Measurements from ENCODE around the gene IGF1.

IGF1 gene

GRCh38 chr12:102421802-102422583 is 58.4 kb downstream of the IGF1 start:
- H3K4me3 ChIP-seq (ENCODE audit: low read depth, low read length): no peak overlapping the region
- TF ChIP-seq, protein P1, sequence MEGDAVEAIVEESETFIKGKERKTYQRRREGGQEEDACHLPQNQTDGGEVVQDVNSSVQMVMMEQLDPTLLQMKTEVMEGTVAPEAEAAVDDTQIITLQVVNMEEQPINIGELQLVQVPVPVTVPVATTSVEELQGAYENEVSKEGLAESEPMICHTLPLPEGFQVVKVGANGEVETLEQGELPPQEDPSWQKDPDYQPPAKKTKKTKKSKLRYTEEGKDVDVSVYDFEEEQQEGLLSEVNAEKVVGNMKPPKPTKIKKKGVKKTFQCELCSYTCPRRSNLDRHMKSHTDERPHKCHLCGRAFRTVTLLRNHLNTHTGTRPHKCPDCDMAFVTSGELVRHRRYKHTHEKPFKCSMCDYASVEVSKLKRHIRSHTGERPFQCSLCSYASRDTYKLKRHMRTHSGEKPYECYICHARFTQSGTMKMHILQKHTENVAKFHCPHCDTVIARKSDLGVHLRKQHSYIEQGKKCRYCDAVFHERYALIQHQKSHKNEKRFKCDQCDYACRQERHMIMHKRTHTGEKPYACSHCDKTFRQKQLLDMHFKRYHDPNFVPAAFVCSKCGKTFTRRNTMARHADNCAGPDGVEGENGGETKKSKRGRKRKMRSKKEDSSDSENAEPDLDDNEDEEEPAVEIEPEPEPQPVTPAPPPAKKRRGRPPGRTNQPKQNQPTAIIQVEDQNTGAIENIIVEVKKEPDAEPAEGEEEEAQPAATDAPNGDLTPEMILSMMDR (IDR thresholded peaks at IDR 0.05; ENCODE audit: low read depth, low read length, missing control alignments): no peak
- no peak for DNase-seq
- no peak overlapping the region for H3K27ac ChIP-seq
- in situ Hi-C loops (cut with HindIII; ENCODE audit: low pct_ligation_motif_present, low sequenced_read_pairs): no loop called here
- H3K27me3 ChIP-seq (replicated peaks): no peaks in the 10 kb centered on the region
- no peaks in the 10 kb centered on the region for H3K36me3 ChIP-seq (replicated peaks)

GRCh38 chr12:102419094-102419764 is 61.1 kb downstream of the IGF1 start:
- H3K27ac ChIP-seq: no peak overlapping the region

DNA sequence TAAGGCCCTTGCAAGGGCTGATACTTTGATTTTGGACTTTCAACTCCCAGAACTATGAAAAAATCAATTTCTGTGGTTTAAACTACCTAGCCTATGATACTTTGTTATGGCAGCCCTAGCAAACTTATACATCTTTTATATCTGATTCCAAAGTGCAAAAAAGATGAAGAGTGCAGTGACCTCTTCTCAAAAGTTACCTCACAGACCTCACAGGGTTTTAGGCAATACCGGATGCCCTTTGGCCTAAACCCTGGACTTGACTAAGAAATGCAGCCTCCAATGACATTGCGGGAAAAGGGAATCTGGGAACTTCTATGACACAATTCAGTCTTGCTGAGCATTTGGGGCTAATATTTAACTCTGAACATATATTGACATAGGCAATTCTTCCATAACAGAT is 63.3 kb downstream of the IGF1 start:
- Histone ChIP-seq H3K4me3 (ENCODE audit: low read depth, low read length) (no peak overlapping the region), H3K27ac (no peak overlapping the region), H3K27me3 (replicated peaks) (no peaks in the 10 kb centered on the region), H3K36me3 (replicated peaks) (no peaks in the 10 kb centered on the region)
- DNase-seq: no peak
- in situ Hi-C loops (cut with HindIII; ENCODE audit: low pct_ligation_motif_present, low sequenced_read_pairs): no loop called here
- TF ChIP-seq, protein P1 (IDR thresholded peaks at IDR 0.05; ENCODE audit: low read depth, low read length, missing control alignments): no peak

More at GRCh38 chr12:102419094-102419764, 61.1 kb downstream of the IGF1 start:
- TF ChIP-seq, protein P1 (IDR thresholded peaks at IDR 0.05; ENCODE audit: low read depth, low read length, missing control alignments): no peak
- no peaks in the 10 kb centered on the region for H3K27me3 ChIP-seq (replicated peaks)
- in situ Hi-C loops (cut with HindIII; ENCODE audit: low pct_ligation_motif_present, low sequenced_read_pairs): no loop called here
- H3K36me3 ChIP-seq (replicated peaks): no peaks in the 10 kb centered on the region
- no peak overlapping the region for H3K4me3 ChIP-seq (ENCODE audit: low read depth, low read length)
- DNase-seq: no peak

- no peak for DNase-seq
- Histone ChIP-seq H3K4me3 (ENCODE audit: low read depth, low read length) (no peak overlapping the region), H3K36me3 (replicated peaks) (no peaks in the 10 kb centered on the region), H3K27me3 (replicated peaks) (no peaks in the 10 kb centered on the region), H3K27ac (no peak overlapping the region)
- in situ Hi-C loops (cut with HindIII; ENCODE audit: low pct_ligation_motif_present, low sequenced_read_pairs): no loop called here
- TF ChIP-seq, protein P1 (IDR thresholded peaks at IDR 0.05; ENCODE audit: low read depth, low read length, missing control alignments): no peak
Observed at GRCh38 chr12:102415515-102415914, 64.8 kb downstream of the IGF1 start.

DNA sequence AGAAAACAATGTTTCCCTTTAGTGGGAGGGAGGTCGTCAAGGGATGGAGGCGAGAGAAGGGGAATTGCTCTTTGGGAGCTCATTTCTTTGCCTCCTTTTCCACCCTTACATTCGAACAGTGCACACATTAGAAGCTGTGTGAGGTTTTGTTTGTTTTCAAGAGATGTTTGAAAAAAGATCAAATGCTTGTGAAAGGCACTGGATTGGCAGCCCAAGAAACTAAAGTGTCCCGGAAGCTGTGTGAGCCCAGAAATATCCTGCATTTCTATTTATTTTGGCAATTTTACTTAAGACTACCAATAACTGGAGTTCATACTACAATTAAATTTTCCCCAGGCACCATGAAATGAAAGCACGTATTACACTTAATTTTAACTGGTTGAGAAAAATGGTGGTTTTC is 67.0 kb downstream of the IGF1 start:
- TF ChIP-seq, protein P1 (IDR thresholded peaks at IDR 0.05; ENCODE audit: low read depth, low read length, missing control alignments): no peak
- Histone ChIP-seq H3K27ac (no peak overlapping the region), H3K36me3 (replicated peaks) (no peaks in the 10 kb centered on the region), H3K27me3 (replicated peaks) (no peaks in the 10 kb centered on the region), H3K4me3 (ENCODE audit: low read depth, low read length) (no peak overlapping the region)
- no peak for DNase-seq
- in situ Hi-C loops (cut with HindIII; ENCODE audit: low pct_ligation_motif_present, low sequenced_read_pairs): no loop called here
